ENCODE results near the gene CMTM1.

DNA sequence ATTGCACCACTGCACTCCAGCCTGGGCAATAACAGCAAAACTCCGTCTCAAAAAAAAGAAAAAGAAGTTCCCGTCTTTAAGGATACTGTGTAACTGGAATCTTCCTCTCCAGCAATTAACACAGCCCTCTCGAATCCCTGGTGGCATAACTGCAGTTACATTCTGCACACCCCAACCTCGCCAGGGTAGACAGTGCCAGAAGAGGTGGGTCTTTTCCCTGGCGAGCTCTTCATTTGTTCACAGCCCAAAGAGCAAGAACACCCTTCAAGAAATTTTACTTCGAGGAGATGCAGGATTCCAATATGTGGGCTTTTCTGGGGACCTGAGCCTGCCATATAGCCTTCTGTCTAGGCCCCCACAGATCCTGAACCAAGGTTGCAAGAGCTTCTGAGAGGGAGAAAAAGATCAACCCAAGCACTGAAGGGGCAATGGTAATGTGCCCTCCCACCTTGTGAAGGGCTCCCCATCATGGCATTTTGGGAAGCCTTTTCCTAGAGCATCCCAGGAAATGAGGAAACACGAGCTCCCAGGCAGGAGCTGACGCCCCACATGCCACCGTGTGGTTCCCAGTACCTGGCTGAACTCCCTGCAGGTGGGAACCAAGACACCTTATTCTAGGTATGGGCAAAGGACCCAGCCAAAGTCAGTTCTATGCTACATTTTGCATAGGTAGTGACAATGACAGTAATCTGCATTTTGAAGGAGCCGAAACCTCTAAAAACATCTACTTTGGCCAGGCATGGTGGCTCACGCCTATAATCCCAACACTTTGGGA, 43.2 kb upstream of the CMTM1 start:
- TF ChIP-seq, protein P1, sequence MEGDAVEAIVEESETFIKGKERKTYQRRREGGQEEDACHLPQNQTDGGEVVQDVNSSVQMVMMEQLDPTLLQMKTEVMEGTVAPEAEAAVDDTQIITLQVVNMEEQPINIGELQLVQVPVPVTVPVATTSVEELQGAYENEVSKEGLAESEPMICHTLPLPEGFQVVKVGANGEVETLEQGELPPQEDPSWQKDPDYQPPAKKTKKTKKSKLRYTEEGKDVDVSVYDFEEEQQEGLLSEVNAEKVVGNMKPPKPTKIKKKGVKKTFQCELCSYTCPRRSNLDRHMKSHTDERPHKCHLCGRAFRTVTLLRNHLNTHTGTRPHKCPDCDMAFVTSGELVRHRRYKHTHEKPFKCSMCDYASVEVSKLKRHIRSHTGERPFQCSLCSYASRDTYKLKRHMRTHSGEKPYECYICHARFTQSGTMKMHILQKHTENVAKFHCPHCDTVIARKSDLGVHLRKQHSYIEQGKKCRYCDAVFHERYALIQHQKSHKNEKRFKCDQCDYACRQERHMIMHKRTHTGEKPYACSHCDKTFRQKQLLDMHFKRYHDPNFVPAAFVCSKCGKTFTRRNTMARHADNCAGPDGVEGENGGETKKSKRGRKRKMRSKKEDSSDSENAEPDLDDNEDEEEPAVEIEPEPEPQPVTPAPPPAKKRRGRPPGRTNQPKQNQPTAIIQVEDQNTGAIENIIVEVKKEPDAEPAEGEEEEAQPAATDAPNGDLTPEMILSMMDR (conservative IDR thresholded peaks at IDR 0.05), result no peak
- no peak for TF ChIP-seq EZH2 (IDR thresholded peaks at IDR 0.05; ENCODE audit: low read depth)
